ENCODE measurements around the gene VOPP1.
"Not testable (repeated sequence)": the region's sequence is repeated elsewhere in the genome, so short reads cannot be mapped to it uniquely, and the experiment has no call there.

Gene VOPP1

GRCh38 chr7:55510621-55511020 is 61.7 kb downstream of the VOPP1 start:
- no peak for DNase-seq (ENCODE audit: low read depth, low spot score)
- no CpG with 5 or more reads among the region's 3 CpGs for WGBS (ENCODE audit: insufficient coverage, insufficient read length)
- Histone ChIP-seq H3K36me3 (ENCODE audit: control insufficient read depth, insufficient read depth, low read length) (no peaks in the 10 kb centered on the region; the same call in 1 of the 2 replicates), H3K27me3 (ENCODE audit: control insufficient read depth, insufficient read depth, low read length) (no peaks in the 10 kb centered on the region), H3K27ac (ENCODE audit: low read length) (no peak overlapping the region), H3K4me1 (ENCODE audit: control insufficient read depth, insufficient read depth, low read length) (peaks cover 2% of the 10 kb centered on the region; the same call in 1 of the 2 replicates), H3K9me3 (ENCODE audit: control insufficient read depth, insufficient read depth, low read length) (no peaks in the 10 kb centered on the region), H3K4me3 (ENCODE audit: low read length) (no peak overlapping the region)

GRCh38 chr7:55510206-55510605 is 62.1 kb downstream of the VOPP1 start:
- H3K27ac ChIP-seq (ENCODE audit: low read length); DNase-seq (ENCODE audit: low read depth, low spot score); H3K4me3 ChIP-seq (ENCODE audit: low read length); H3K4me1 ChIP-seq (ENCODE audit: control insufficient read depth, insufficient read depth, low read length); H3K9me3 ChIP-seq (ENCODE audit: control insufficient read depth, insufficient read depth, low read length); H3K36me3 ChIP-seq (ENCODE audit: control insufficient read depth, insufficient read depth, low read length); H3K27me3 ChIP-seq (ENCODE audit: control insufficient read depth, insufficient read depth, low read length): not testable (repeated sequence)
- WGBS (ENCODE audit: insufficient coverage, insufficient read length), result no CpG with 5 or more reads among the region's 1 CpG

- H3K4me3 ChIP-seq (ENCODE audit: low read length), result no peak overlapping the region
- H3K27me3 ChIP-seq (ENCODE audit: control insufficient read depth, insufficient read depth, low read length), result no peaks in the 10 kb centered on the region
- H3K36me3 ChIP-seq (ENCODE audit: control insufficient read depth, insufficient read depth, low read length), result no peaks in the 10 kb centered on the region
- WGBS (ENCODE audit: insufficient coverage, insufficient read length), result no CpG with 5 or more reads among the region's 1 CpG
- DNase-seq (ENCODE audit: low read depth, low spot score), result no peak
- no peak overlapping the region for H3K27ac ChIP-seq (ENCODE audit: low read length)
- H3K4me1 ChIP-seq (ENCODE audit: control insufficient read depth, insufficient read depth, low read length), result peaks cover 2% of the 10 kb centered on the region; the same call in 1 of the 2 replicates
- no peaks in the 10 kb centered on the region for H3K9me3 ChIP-seq (ENCODE audit: control insufficient read depth, insufficient read depth, low read length)
Observed at GRCh38 chr7:55509322-55509721, 63.0 kb downstream of the VOPP1 start.

GRCh38 chr7:55508221-55509011 is 63.9 kb downstream of the VOPP1 start:
- H3K36me3 ChIP-seq (ENCODE audit: control insufficient read depth, insufficient read depth, low read length), result no peaks in the 10 kb centered on the region
- peaks cover 2% of the 10 kb centered on the region; the same call in 1 of the 2 replicates for H3K4me1 ChIP-seq (ENCODE audit: control insufficient read depth, insufficient read depth, low read length)
- no peak overlapping the region for H3K4me3 ChIP-seq (ENCODE audit: low read length)
- H3K9me3 ChIP-seq (ENCODE audit: control insufficient read depth, insufficient read depth, low read length), result no peaks in the 10 kb centered on the region
- no CpG with 5 or more reads among the region's 5 CpGs for WGBS (ENCODE audit: insufficient coverage, insufficient read length)
- no peak for DNase-seq (ENCODE audit: low read depth, low spot score)
- no peak overlapping the region for H3K27ac ChIP-seq (ENCODE audit: low read length)
- H3K27me3 ChIP-seq (ENCODE audit: control insufficient read depth, insufficient read depth, low read length), result no peaks in the 10 kb centered on the region

- no peak for DNase-seq (ENCODE audit: low read depth, low spot score)
- no peaks in the 10 kb centered on the region for H3K27me3 ChIP-seq (ENCODE audit: control insufficient read depth, insufficient read depth, low read length)
- no peaks in the 10 kb centered on the region for H3K9me3 ChIP-seq (ENCODE audit: control insufficient read depth, insufficient read depth, low read length)
- H3K4me1 ChIP-seq (ENCODE audit: control insufficient read depth, insufficient read depth, low read length), result peaks cover 2% of the 10 kb centered on the region; the same call in 1 of the 2 replicates
- WGBS (ENCODE audit: insufficient coverage, insufficient read length), result no CpG with 5 or more reads among the region's 5 CpGs
- no peaks in the 10 kb centered on the region for H3K36me3 ChIP-seq (ENCODE audit: control insufficient read depth, insufficient read depth, low read length)
- no peak overlapping the region for H3K4me3 ChIP-seq (ENCODE audit: low read length)
- no peak overlapping the region for H3K27ac ChIP-seq (ENCODE audit: low read length)
Observed at GRCh38 chr7:55507743-55508142, 64.6 kb downstream of the VOPP1 start.

GRCh38 chr7:55504967-55505658 is 67.2 kb downstream of the VOPP1 start:
- no CpG with 5 or more reads among the region's 10 CpGs for WGBS (ENCODE audit: insufficient coverage, insufficient read length)
- Histone ChIP-seq H3K27me3 (ENCODE audit: control insufficient read depth, insufficient read depth, low read length) (no peaks in the 10 kb centered on the region), H3K9me3 (ENCODE audit: control insufficient read depth, insufficient read depth, low read length) (no peaks in the 10 kb centered on the region), H3K27ac (ENCODE audit: low read length) (no peak overlapping the region), H3K4me3 (ENCODE audit: low read length) (no peak overlapping the region), H3K4me1 (ENCODE audit: control insufficient read depth, insufficient read depth, low read length) (no peaks in the 10 kb centered on the region), H3K36me3 (ENCODE audit: control insufficient read depth, insufficient read depth, low read length) (no peaks in the 10 kb centered on the region)
- no peak for DNase-seq (ENCODE audit: low read depth, low spot score)

GRCh38 chr7:55504093-55504859 is 68.0 kb downstream of the VOPP1 start:
- Histone ChIP-seq H3K9me3 (ENCODE audit: control insufficient read depth, insufficient read depth, low read length) (no peaks in the 10 kb centered on the region), H3K36me3 (ENCODE audit: control insufficient read depth, insufficient read depth, low read length) (no peaks in the 10 kb centered on the region), H3K27me3 (ENCODE audit: control insufficient read depth, insufficient read depth, low read length) (no peaks in the 10 kb centered on the region), H3K4me1 (ENCODE audit: control insufficient read depth, insufficient read depth, low read length) (no peaks in the 10 kb centered on the region), H3K27ac (ENCODE audit: low read length) (no peak overlapping the region), H3K4me3 (ENCODE audit: low read length) (no peak overlapping the region)
- DNase-seq (ENCODE audit: low read depth, low spot score), result no peak
- WGBS (ENCODE audit: insufficient coverage, insufficient read length), result no CpG with 5 or more reads among the region's 6 CpGs

- Histone ChIP-seq H3K4me3 (ENCODE audit: low read length) (no peak overlapping the region), H3K27me3 (ENCODE audit: control insufficient read depth, insufficient read depth, low read length) (no peaks in the 10 kb centered on the region), H3K4me1 (ENCODE audit: control insufficient read depth, insufficient read depth, low read length) (0 out of 2 replicates have a peak, but pooled peaks cover 1% of the 10 kb centered on the region), H3K9me3 (ENCODE audit: control insufficient read depth, insufficient read depth, low read length) (no peaks in the 10 kb centered on the region), H3K36me3 (ENCODE audit: control insufficient read depth, insufficient read depth, low read length) (no peaks in the 10 kb centered on the region), H3K27ac (ENCODE audit: low read length) (no peak overlapping the region)
- DNase-seq (ENCODE audit: low read depth, low spot score), result no peak
- no CpG with 5 or more reads among the region's 8 CpGs for WGBS (ENCODE audit: insufficient coverage, insufficient read length)
Observed at GRCh38 chr7:55502858-55503440, 69.4 kb downstream of the VOPP1 start.

GRCh38 chr7:55502124-55502857 is 70.0 kb downstream of the VOPP1 start:
- WGBS (ENCODE audit: insufficient coverage, insufficient read length), result no CpG with 5 or more reads among the region's 13 CpGs
- Histone ChIP-seq H3K27me3 (ENCODE audit: control insufficient read depth, insufficient read depth, low read length) (no peaks in the 10 kb centered on the region), H3K27ac (ENCODE audit: low read length) (no peak overlapping the region), H3K4me3 (ENCODE audit: low read length) (no peak overlapping the region), H3K9me3 (ENCODE audit: control insufficient read depth, insufficient read depth, low read length) (no peaks in the 10 kb centered on the region), H3K36me3 (ENCODE audit: control insufficient read depth, insufficient read depth, low read length) (no peaks in the 10 kb centered on the region), H3K4me1 (ENCODE audit: control insufficient read depth, insufficient read depth, low read length) (0 out of 2 replicates have a peak, but pooled peaks cover 1% of the 10 kb centered on the region)
- no peak for DNase-seq (ENCODE audit: low read depth, low spot score)
